ENCODE data around the gene NCKAP5.

The NCKAP5 gene

GRCh38 chr2:132783883-132784282, 784.4 kb downstream of the NCKAP5 start:
- no peak for DNase-seq (ENCODE audit: insufficient read length)
- TF ChIP-seq TAF1 (IDR thresholded peaks at IDR 0.05; ENCODE audit: borderline replicate concordance, low read depth, low read length) (no peak), POLR2AphosphoS5 (IDR thresholded peaks at IDR 0.05; ENCODE audit: low read depth, low read length) (no peak), POLR2A (IDR thresholded peaks at IDR 0.05; ENCODE audit: low read depth, low read length) (no peak)
- no peak for FAIRE-seq

- TF ChIP-seq POLR2A (IDR thresholded peaks at IDR 0.05; ENCODE audit: low read depth, low read length) (no peak), POLR2AphosphoS5 (IDR thresholded peaks at IDR 0.05; ENCODE audit: low read depth, low read length) (no peak), TAF1 (IDR thresholded peaks at IDR 0.05; ENCODE audit: borderline replicate concordance, low read depth, low read length) (no peak)
- DNase-seq (ENCODE audit: insufficient read length) = no peak
- FAIRE-seq = no peak
Measured at GRCh38 chr2:132782176-132782783, 786.0 kb downstream of the NCKAP5 start.

GRCh38 chr2:132780651-132781050, 787.6 kb downstream of the NCKAP5 start:
- FAIRE-seq (no peak), DNase-seq (ENCODE audit: insufficient read length) (no peak)
- TF ChIP-seq POLR2A (IDR thresholded peaks at IDR 0.05; ENCODE audit: low read depth, low read length) (no peak), POLR2AphosphoS5 (IDR thresholded peaks at IDR 0.05; ENCODE audit: low read depth, low read length) (no peak), TAF1 (IDR thresholded peaks at IDR 0.05; ENCODE audit: borderline replicate concordance, low read depth, low read length) (no peak)

GRCh38 chr2:132779206-132779721, 789.0 kb downstream of the NCKAP5 start:
- no peak for TF ChIP-seq TAF1 (IDR thresholded peaks at IDR 0.05; ENCODE audit: borderline replicate concordance, low read depth, low read length)
- TF ChIP-seq POLR2A (IDR thresholded peaks at IDR 0.05; ENCODE audit: low read depth, low read length) = no peak
- no peak for TF ChIP-seq POLR2AphosphoS5 (IDR thresholded peaks at IDR 0.05; ENCODE audit: low read depth, low read length)

GRCh38 chr2:132776287-132776686, 792.0 kb downstream of the NCKAP5 start:
- TF ChIP-seq POLR2AphosphoS5 (IDR thresholded peaks at IDR 0.05; ENCODE audit: low read depth, low read length) = no peak
- TF ChIP-seq TAF1 (IDR thresholded peaks at IDR 0.05; ENCODE audit: borderline replicate concordance, low read depth, low read length) = no peak
- no peak for TF ChIP-seq POLR2A (IDR thresholded peaks at IDR 0.05; ENCODE audit: low read depth, low read length)
- DNase-seq (ENCODE audit: insufficient read length) (no peak), FAIRE-seq (no peak)

More at GRCh38 chr2:132779206-132779721, 789.0 kb downstream of the NCKAP5 start:
- no peak for DNase-seq (ENCODE audit: insufficient read length)
- no peak for FAIRE-seq

- no peak for DNase-seq (ENCODE audit: insufficient read length)
- TF ChIP-seq TAF1 (IDR thresholded peaks at IDR 0.05; ENCODE audit: borderline replicate concordance, low read depth, low read length) = no peak
- no peak for TF ChIP-seq POLR2A (IDR thresholded peaks at IDR 0.05; ENCODE audit: low read depth, low read length)
- no peak for TF ChIP-seq POLR2AphosphoS5 (IDR thresholded peaks at IDR 0.05; ENCODE audit: low read depth, low read length)
- no peak for FAIRE-seq
Measured at GRCh38 chr2:132774189-132774588, 794.1 kb downstream of the NCKAP5 start.

- TF ChIP-seq TAF1 (IDR thresholded peaks at IDR 0.05; ENCODE audit: borderline replicate concordance, low read depth, low read length) (no peak), POLR2A (IDR thresholded peaks at IDR 0.05; ENCODE audit: low read depth, low read length) (no peak), POLR2AphosphoS5 (IDR thresholded peaks at IDR 0.05; ENCODE audit: low read depth, low read length) (no peak)
- FAIRE-seq = no peak
- DNase-seq (ENCODE audit: insufficient read length) = no peak
Measured at GRCh38 chr2:132773331-132773730, 794.9 kb downstream of the NCKAP5 start.

GRCh38 chr2:132772340-132772739, 795.9 kb downstream of the NCKAP5 start:
- DNase-seq (ENCODE audit: insufficient read length) (no peak), FAIRE-seq (no peak)
- TF ChIP-seq POLR2AphosphoS5 (IDR thresholded peaks at IDR 0.05; ENCODE audit: low read depth, low read length) (no peak), POLR2A (IDR thresholded peaks at IDR 0.05; ENCODE audit: low read depth, low read length) (no peak), TAF1 (IDR thresholded peaks at IDR 0.05; ENCODE audit: borderline replicate concordance, low read depth, low read length) (no peak)

GRCh38 chr2:132766573-132766972, 801.7 kb downstream of the NCKAP5 start:
- no peak for FAIRE-seq
- no peak for DNase-seq (ENCODE audit: insufficient read length)

GRCh38 chr2:132761437-132761836, 806.8 kb downstream of the NCKAP5 start:
- no peak for TF ChIP-seq TAF1 (IDR thresholded peaks at IDR 0.05; ENCODE audit: borderline replicate concordance, low read depth, low read length)
- no peak for DNase-seq (ENCODE audit: insufficient read length)
- no peak for FAIRE-seq

More at GRCh38 chr2:132766573-132766972, 801.7 kb downstream of the NCKAP5 start:
- TF ChIP-seq POLR2A (IDR thresholded peaks at IDR 0.05; ENCODE audit: low read depth, low read length) = no peak
- no peak for TF ChIP-seq TAF1 (IDR thresholded peaks at IDR 0.05; ENCODE audit: borderline replicate concordance, low read depth, low read length)
- TF ChIP-seq POLR2AphosphoS5 (IDR thresholded peaks at IDR 0.05; ENCODE audit: low read depth, low read length) = no peak

- TF ChIP-seq TAF1 (IDR thresholded peaks at IDR 0.05; ENCODE audit: borderline replicate concordance, low read depth, low read length) (no peak), POLR2AphosphoS5 (IDR thresholded peaks at IDR 0.05; ENCODE audit: low read depth, low read length) (no peak), POLR2A (IDR thresholded peaks at IDR 0.05; ENCODE audit: low read depth, low read length) (no peak)
- no peak for FAIRE-seq
Measured at GRCh38 chr2:132760971-132761370, 807.3 kb downstream of the NCKAP5 start.

GRCh38 chr2:132760405-132760804, 807.9 kb downstream of the NCKAP5 start:
- FAIRE-seq (no peak), DNase-seq (ENCODE audit: insufficient read length) (no peak)
- TF ChIP-seq POLR2AphosphoS5 (IDR thresholded peaks at IDR 0.05; ENCODE audit: low read depth, low read length) = no peak
- no peak for TF ChIP-seq TAF1 (IDR thresholded peaks at IDR 0.05; ENCODE audit: borderline replicate concordance, low read depth, low read length)
- no peak for TF ChIP-seq POLR2A (IDR thresholded peaks at IDR 0.05; ENCODE audit: low read depth, low read length)

More at GRCh38 chr2:132760971-132761370, 807.3 kb downstream of the NCKAP5 start:
- DNase-seq (ENCODE audit: insufficient read length) = no peak

Measured in GM12892 (cell line).